Brain microvascular endothelial cell (primary cell): ENCODE results near the gene PEPD.

ENCODE experiments used
- DNase-seq: peaks from one replicate; pipeline ENCODE4 v3.0.0-alpha.2; 2020
- H3K27ac ChIP-seq: fragments of 250-450 bp; sonication (Bioruptor Pico); 2 replicates; pipeline ENCODE4 v1.5.1; 2020; ENCODE audit warnings: mild to moderate bottlenecking, moderate library complexity
- H3K27me3 ChIP-seq: fragments of 250-450 bp; sonication (Bioruptor Pico); replicated peaks from 2 replicates; pipeline ENCODE4 v1.5.1; 2020; ENCODE audit warnings: mild to moderate bottlenecking
- H3K36me3 ChIP-seq: fragments of 250-450 bp; sonication (Bioruptor Pico); replicated peaks from 2 replicates; pipeline ENCODE4 v1.5.1; 2020; ENCODE audit warnings: mild to moderate bottlenecking
- H3K4me3 ChIP-seq: 2 replicates; pipeline ENCODE4 v1.5.1; 2011; ENCODE audit warnings: low read depth, mild to moderate bottlenecking, control low read depth, low read length, moderate library complexity
- CTCF ChIP-seq: IDR thresholded peaks from 2 replicates; pipeline ENCODE4 v1.5.1; 2011; ENCODE audit warnings: low read depth, mild to moderate bottlenecking, moderate library complexity, low read length, control low read depth, inconsistent platforms; ENCODE audit errors: missing control alignments
- in situ Hi-C: cut with HindIII; loops from 2 replicates; pipeline ENCODE4 v1.10.0; 2017; ENCODE audit warnings: low sequenced_read_pairs, low pct_ligation_motif_present

The PEPD gene

GRCh38 chr19:33348301-33349010, 173.1 kb downstream of the PEPD start:
- TF ChIP-seq CTCF: no peak

GRCh38 chr19:33347300-33347699, 174.3 kb downstream of the PEPD start:
- no peak for TF ChIP-seq CTCF
- no peak overlapping the region for H3K27ac ChIP-seq
- no peak overlapping the region for H3K4me3 ChIP-seq
- H3K36me3 ChIP-seq: no peaks in the 10 kb centered on the region
- in situ Hi-C loops: no loop called here
- H3K27me3 ChIP-seq: peaks cover 3% of the 10 kb centered on the region
- DNase-seq: no peak

More at GRCh38 chr19:33348301-33349010, 173.1 kb downstream of the PEPD start:
- no peak overlapping the region for H3K4me3 ChIP-seq
- DNase-seq: no peak
- no peaks in the 10 kb centered on the region for H3K36me3 ChIP-seq
- in situ Hi-C loops: no loop called here
- no peak overlapping the region for H3K27ac ChIP-seq
- peaks cover 3% of the 10 kb centered on the region for H3K27me3 ChIP-seq

- no peak for DNase-seq
- TF ChIP-seq CTCF: no peak
- in situ Hi-C loops: no loop called here
- H3K36me3 ChIP-seq: no peaks in the 10 kb centered on the region
- peaks cover 3% of the 10 kb centered on the region for H3K27me3 ChIP-seq
- no peak overlapping the region for H3K27ac ChIP-seq
- H3K4me3 ChIP-seq: no peak overlapping the region
Observed at GRCh38 chr19:33346665-33347064, 174.9 kb downstream of the PEPD start.

- Histone ChIP-seq H3K27ac (no peak overlapping the region), H3K4me3 (no peak overlapping the region), H3K27me3 (peaks cover 3% of the 10 kb centered on the region), H3K36me3 (no peaks in the 10 kb centered on the region)
- in situ Hi-C loops: no loop called here
- no peak for DNase-seq
- no peak for TF ChIP-seq CTCF
Observed at GRCh38 chr19:33345163-33345562, 176.4 kb downstream of the PEPD start.

DNA sequence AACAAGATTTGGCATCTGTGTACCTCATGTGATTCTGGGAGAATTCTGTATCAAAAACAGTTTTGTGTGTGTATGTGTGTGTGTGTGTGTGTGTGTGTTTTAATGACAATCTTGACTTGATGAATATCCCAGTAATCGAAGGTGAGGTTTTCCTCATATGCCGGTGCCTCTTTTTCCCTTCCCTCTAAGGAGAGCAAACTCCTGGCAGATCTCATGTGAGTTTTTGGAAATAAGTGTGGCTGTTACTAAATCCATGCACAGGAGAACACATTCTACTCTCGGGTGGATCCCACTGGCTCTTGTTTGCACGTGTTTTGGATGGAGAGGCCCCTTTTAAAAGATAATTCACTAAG, 177.0 kb downstream of the PEPD start:
- H3K27ac ChIP-seq: no peak overlapping the region
- no peaks in the 10 kb centered on the region for H3K36me3 ChIP-seq
- in situ Hi-C loops: no loop called here
- H3K4me3 ChIP-seq: no peak overlapping the region
- TF ChIP-seq CTCF: no peak
- H3K27me3 ChIP-seq: peaks cover 3% of the 10 kb centered on the region
- DNase-seq: no peak
